ENCODE data around the gene TTC13.
"Not testable (repeated sequence)": the region's sequence is repeated elsewhere in the genome, so short reads cannot be mapped to it uniquely, and the experiment has no call there.

TTC13 gene, protein sequence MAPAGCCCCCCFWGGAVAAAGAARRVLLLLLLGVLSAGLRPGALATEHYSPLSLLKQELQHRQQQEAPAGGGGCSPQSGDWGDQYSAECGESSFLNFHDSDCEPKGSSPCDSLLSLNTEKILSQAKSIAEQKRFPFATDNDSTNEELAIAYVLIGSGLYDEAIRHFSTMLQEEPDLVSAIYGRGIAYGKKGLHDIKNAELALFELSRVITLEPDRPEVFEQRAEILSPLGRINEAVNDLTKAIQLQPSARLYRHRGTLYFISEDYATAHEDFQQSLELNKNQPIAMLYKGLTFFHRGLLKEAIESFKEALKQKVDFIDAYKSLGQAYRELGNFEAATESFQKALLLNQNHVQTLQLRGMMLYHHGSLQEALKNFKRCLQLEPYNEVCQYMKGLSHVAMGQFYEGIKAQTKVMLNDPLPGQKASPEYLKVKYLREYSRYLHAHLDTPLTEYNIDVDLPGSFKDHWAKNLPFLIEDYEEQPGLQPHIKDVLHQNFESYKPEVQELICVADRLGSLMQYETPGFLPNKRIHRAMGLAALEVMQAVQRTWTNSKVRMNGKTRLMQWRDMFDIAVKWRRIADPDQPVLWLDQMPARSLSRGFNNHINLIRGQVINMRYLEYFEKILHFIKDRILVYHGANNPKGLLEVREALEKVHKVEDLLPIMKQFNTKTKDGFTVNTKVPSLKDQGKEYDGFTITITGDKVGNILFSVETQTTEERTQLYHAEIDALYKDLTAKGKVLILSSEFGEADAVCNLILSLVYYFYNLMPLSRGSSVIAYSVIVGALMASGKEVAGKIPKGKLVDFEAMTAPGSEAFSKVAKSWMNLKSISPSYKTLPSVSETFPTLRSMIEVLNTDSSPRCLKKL

DNA sequence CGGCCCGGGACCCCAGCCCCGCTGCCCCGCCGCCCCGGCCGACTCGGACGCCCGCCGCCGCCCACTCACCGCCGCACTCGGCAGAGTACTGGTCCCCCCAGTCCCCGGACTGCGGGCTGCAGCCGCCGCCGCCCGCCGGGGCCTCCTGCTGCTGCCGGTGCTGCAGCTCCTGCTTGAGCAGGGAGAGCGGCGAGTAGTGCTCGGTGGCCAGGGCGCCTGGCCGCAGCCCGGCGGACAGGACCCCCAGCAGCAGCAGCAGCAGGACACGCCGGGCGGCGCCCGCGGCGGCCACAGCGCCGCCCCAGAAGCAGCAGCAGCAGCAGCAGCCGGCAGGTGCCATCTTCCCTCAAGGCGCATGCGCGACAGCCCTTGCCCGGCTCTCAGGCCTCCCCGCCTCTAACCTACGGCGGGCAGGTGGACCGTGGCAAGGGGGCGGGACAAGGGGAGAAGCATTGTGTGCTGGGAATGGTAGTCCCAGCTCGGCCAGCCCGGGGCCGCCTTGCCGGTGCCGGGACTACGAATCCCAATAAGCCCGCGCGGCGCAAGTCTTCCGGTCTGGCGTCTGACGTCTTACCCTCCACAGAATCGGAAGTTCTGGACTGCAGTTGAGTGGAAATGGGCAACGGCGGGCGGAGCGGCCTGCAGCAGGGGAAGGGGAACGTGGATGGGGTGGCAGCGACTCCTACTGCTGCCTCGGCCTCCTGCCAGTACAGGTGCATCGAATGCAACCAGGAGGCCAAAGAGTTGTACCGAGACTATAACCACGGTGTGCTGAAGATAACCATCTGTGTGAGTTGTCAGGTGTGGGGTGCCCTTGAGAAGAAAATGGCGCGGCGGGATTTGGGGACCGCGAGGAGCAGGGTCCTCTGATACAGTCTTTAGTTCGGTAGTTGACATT is at the start of gene TTC13, which contains the start of gene ARV1:
TTC13 (minus strand) TSS at position 371 of the 898 bp plus-strand sequence; CDS start at position 340, 31 bp downstream.
ARV1 (plus strand) TSS at position 604 of the 898 bp plus-strand sequence; CDS start at position 616, 12 bp downstream.
- DNase-seq (ENCODE audit: low spot score) = peak; percentile 98

GRCh38 chr1:231027971-231028370 is 49.3 kb upstream of the TTC13 start:
- no peak for DNase-seq (ENCODE audit: low spot score)

DNA sequence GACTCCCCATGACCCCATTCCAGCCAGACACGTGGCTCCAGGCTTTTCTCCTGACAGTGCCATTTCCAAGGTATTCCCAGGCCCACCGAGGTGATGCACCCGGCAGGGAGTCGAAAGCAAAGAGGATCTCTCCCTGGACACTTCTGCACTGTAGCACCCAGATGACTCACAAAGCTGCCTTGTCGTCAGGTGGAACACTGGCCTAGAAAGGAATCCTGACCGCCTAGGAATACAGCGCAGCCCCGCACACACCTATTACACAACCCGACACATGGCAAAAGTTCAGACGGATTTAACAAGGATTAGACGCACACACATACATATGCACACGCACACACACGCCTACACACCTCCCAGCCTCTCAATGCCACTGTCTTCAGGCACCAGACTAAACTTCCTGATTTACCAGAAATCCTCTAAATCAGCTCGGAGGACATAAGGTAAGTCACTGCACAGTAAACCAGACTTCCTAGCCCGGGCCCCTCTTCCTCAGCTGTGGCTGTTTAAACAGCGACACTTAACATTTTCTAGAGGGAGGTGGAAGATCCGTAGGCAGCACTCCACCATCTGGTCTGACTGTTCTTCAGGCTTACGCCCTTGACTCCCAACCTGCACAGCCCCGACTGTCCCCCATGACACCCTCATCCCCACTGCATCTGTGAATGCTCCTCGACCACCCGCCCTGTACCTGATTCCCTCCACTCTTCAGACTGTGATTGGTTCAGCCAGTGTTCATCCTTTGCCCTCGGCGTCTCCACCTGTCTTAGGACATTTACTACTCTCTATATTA is 48.7 kb upstream of the TTC13 start:
- no peak for DNase-seq (ENCODE audit: low spot score)

DNA sequence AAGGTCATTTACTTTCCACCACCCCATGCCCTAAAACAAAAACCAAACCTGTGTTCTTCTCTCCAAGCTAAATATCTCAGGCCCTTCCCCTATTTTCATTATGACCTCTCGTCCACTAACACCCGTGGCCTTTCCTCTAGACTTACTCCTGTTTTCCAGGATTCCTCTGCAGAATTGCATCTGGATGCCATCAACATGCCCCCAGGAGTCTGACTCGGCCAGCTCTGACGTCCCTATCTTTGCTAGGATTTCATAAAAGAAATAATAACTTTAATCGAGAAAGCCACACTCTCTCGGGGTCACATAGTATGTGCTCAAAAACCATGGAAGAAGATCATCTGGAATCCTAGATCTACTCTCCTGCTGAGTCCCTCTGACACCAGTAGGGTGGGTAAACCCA is 47.9 kb upstream of the TTC13 start:
- DNase-seq (ENCODE audit: low spot score) = no peak

- DNase-seq (ENCODE audit: low spot score) = no peak
Observed at GRCh38 chr1:231023150-231023549, 44.5 kb upstream of the TTC13 start.

GRCh38 chr1:231022543-231022942 is 43.9 kb upstream of the TTC13 start:
- not testable (repeated sequence) for DNase-seq (ENCODE audit: low spot score)

DNA sequence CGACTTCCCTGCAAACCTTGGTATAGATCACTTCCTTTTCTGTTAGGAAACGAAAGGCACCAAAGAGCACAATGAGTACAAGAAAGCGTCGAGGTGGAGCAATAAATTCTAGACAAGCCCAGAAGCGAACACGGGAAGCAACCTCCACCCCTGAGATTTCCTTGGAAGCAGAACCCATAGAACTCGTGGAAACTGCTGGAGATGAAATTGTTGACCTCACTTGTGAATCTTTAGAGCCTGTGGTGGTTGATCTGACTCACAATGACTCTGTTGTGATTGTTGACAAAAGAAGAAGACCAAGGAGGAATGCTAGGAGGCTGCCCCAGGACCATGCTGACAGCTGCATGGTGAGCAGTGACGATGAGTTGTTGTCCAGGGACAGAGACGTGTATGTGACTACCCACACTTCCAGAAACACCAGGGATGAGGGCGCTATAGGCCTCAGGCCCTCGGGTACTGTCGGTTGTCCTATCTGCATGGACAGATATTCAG is 42.9 kb upstream of the TTC13 start:
- DNase-seq (ENCODE audit: low spot score) = no peak

DNA sequence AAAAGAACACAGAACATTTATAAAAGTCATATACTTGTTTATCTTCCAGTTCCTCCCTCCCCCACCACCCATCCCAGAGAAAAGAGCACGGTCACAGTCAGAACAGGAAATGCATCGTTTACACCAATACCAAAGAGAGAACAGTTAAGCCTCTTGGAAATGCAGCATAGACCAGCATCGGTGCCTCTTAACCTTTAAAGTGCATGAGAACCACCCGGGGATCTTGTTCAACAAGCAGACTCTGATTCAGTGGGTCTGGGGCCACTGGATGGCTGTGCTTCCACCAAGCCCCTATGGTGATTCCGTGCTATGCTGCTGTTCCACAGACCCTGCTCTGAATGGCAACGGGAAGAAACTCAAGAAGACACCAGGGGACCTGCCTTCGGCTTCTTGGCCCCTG is 42.2 kb upstream of the TTC13 start:
- no peak for DNase-seq (ENCODE audit: low spot score)

GRCh38 chr1:231020139-231020601 is 41.5 kb upstream of the TTC13 start:
- no peak for DNase-seq (ENCODE audit: low spot score)

GRCh38 chr1:231019711-231020110 is 41.0 kb upstream of the TTC13 start:
- DNase-seq (ENCODE audit: low spot score) = no peak

DNA sequence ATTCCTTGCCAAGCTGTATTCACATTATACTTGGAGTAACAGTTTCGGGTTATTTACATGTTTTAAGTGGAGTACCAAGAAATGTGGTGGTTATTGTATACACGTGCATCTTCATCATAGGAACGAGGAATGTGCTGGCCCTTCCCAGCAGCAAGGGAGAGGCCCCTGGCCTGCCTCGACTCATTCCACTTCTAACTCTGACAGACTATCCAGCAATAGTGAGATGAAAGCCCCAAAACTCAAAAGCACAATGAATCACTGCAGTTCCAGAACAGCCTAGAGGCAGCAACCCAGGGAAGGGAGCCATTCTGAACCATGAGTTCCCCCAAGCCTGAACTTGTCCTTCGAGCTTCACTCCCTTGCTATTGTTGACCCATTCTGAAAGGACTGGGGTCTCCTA is 38.3 kb upstream of the TTC13 start:
- no peak for DNase-seq (ENCODE audit: low spot score)

DNA sequence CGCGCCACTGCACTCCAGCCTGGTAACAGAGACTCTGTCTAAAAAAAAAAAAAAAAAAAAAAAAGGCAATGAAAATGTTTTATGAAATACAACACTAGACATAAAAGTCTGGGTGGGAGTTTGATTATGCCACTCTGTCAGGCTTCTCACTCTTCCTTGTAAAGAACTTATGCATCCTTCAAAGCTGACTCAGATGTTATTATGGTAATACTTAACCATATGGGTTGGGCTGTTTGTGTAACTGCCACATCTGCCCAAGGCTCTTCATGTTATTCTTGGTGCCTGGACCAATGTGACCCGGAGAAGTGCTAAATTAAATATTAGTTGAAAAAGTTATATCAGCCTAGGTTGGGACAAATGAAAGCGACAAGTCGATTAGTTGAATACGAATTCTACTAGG is 37.6 kb upstream of the TTC13 start:
- no peak for DNase-seq (ENCODE audit: low spot score)

- DNase-seq (ENCODE audit: low spot score) = no peak
Observed at GRCh38 chr1:231013391-231014015, 34.8 kb upstream of the TTC13 start.

- DNase-seq (ENCODE audit: low spot score) = no peak
Observed at GRCh38 chr1:231011963-231012362, 33.3 kb upstream of the TTC13 start.

GRCh38 chr1:231011360-231011759 is 32.7 kb upstream of the TTC13 start:
- no peak for DNase-seq (ENCODE audit: low spot score)

GRCh38 chr1:231007535-231007934 is 28.9 kb upstream of the TTC13 start:
- DNase-seq (ENCODE audit: low spot score) = not testable (repeated sequence)

DNA sequence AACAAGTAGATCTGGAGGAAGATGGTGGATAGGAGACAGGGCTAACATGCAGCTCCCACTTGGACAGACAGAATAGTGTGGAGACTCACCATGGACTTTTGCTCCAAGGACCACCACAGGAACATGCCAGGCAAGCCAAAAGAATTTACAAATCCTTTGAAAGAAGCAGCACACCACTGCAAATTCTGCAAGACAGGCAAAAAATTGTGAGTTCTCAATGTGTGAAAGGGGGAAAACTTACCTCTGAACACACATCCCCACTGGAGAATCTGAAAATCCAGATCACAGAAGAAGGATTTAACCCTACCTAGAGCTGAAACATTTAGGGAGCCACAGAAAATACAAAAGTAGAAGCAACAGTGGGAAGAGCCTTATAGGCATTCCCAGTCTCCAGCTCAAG is 23.2 kb upstream of the TTC13 start:
- no peak for DNase-seq (ENCODE audit: low spot score)

- DNase-seq (ENCODE audit: low spot score) = no peak
Observed at GRCh38 chr1:231000639-231001038, 22.0 kb upstream of the TTC13 start.

GRCh38 chr1:231000201-231000600 is 21.5 kb upstream of the TTC13 start:
- no peak for DNase-seq (ENCODE audit: low spot score)

DNA sequence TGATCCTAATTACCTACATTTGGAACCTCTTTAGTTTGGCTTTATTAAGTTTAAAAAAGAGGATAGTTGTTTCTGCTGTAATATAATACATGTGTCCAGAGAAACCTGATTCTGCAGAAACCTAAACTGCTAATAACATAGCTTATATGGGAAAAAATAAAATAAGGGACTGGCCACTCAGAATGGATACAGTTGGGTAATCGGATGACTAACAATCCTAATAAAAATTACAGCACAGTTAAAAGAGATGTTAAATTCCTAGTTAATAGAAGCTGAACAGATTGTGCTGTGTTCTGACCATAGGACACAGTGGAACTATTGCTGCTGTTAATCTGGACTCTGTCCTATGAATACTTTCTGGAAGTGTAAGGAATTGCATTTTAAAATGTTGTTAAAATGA is 16.2 kb upstream of the TTC13 start:
- DNase-seq (ENCODE audit: low spot score) = no peak
